Calu3 (cell line): ENCODE measurements around the gene HRH2. TPM values are rescaled to one million over a fixed set of nuclear protein-coding genes. Genes with fewer than 3 reads are reported as not detected.

Experiments used
- BruUV-seq: library from RNA; stranded (reverse); fragments of 400-500 nt; replicated peaks from 2 replicates; lab custom pipeline; 2021; lab: Mats Ljungman, UMichigan
- CTCF ChIA-PET: fragments of 300-600 bp; sonication (Branson Sonifier 250); formaldehyde crosslinking; loops from one replicate; lab custom pipeline; 2022; ENCODE audit warnings: antibody characterized with exemption; lab: Charles Lee
- DNase-seq: peaks from one replicate; pipeline ENCODE4 v3.0.0; 2022
- H3K27ac Mint-ChIP-seq: one replicate; pipeline ENCODE4 v1.8.0; 2022; ENCODE audit warnings: mixed read lengths; ENCODE audit not compliant: unreplicated experiment
- H3K27me3 Mint-ChIP-seq: one replicate; pipeline ENCODE4 v1.8.0; 2022; ENCODE audit warnings: mixed read lengths; ENCODE audit not compliant: unreplicated experiment
- H3K36me3 Mint-ChIP-seq: one replicate; pipeline ENCODE4 v1.8.0; 2022; ENCODE audit warnings: mild to moderate bottlenecking, moderate library complexity, mixed read lengths; ENCODE audit not compliant: insufficient read depth, unreplicated experiment
- H3K4me1 Mint-ChIP-seq: one replicate; pipeline ENCODE4 v1.8.0; 2022; ENCODE audit warnings: mild to moderate bottlenecking, low read depth, mixed read lengths; ENCODE audit not compliant: unreplicated experiment
- H3K4me3 Mint-ChIP-seq: one replicate; pipeline ENCODE4 v1.8.0; 2022; ENCODE audit warnings: mild to moderate bottlenecking, low read depth, moderate library complexity, mixed read lengths; ENCODE audit not compliant: unreplicated experiment
- H3K9me3 Mint-ChIP-seq: one replicate; pipeline ENCODE4 v1.8.0; 2022; ENCODE audit warnings: low read depth, mixed read lengths; ENCODE audit not compliant: unreplicated experiment
- intact Hi-C: fragments of 100-400 bp; cut with micrococcal nuclease; formaldehyde crosslinking; loops from one replicate; pipeline ENCODE4 v1.10.0; 2022; ENCODE audit not compliant: unreplicated experiment
- total RNA-seq: library from RNA; stranded (reverse); gene quantifications from 2 replicates; pipeline ENCODE4 v1.2.3, GENCODE V29; 2022
- TF ChIP-seq, protein P1 (sequence below): fragments of 200-600 bp; IDR thresholded peaks from one replicate; pipeline ENCODE4 v1.8.0; 2022; ENCODE audit warnings: antibody characterized with exemption; ENCODE audit not compliant: unreplicated experiment

HRH2 gene
- total RNA-seq, 1 experiment from 2014 or later, result not detected

DNA sequence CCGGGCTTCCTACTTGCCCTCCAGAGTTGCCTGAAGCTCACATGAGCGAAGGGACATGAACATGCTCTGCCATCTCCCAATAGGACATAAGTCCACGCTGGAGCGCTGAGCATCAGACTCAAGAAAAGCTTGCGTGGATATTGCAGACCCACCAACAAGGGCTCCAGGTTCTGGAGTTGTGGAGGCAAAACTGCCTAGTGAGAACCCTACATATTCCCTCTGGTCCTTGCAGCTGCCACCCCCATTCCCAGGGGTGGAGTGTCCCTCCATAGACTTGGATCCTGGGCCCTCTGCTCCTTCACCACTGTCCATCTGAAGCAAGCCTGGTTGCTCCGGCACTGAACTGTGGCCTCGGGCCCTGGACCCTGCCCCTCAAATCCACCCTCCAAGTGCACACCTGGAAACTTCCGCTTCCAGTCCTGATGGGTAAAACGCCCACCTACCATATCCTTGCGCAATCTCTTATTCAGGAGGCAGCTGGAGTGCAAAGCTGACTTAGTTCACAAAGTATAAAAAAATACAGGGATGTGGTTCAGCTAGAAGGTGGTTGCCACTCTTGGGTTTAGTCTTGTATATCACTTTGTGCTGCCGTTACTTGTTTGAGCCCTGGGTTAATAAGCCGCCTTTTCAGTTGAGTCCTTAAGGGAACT, 28.0 kb downstream of the HRH2 start:
- no peaks in the 10 kb centered on the region for H3K9me3 Mint-ChIP-seq
- intact Hi-C loops, result no loop called here
- DNase-seq, result no peak
- H3K4me1 Mint-ChIP-seq, result no peaks in the 10 kb centered on the region
- peaks cover 74% of the 10 kb centered on the region for H3K27me3 Mint-ChIP-seq
- TF ChIP-seq, protein P1, sequence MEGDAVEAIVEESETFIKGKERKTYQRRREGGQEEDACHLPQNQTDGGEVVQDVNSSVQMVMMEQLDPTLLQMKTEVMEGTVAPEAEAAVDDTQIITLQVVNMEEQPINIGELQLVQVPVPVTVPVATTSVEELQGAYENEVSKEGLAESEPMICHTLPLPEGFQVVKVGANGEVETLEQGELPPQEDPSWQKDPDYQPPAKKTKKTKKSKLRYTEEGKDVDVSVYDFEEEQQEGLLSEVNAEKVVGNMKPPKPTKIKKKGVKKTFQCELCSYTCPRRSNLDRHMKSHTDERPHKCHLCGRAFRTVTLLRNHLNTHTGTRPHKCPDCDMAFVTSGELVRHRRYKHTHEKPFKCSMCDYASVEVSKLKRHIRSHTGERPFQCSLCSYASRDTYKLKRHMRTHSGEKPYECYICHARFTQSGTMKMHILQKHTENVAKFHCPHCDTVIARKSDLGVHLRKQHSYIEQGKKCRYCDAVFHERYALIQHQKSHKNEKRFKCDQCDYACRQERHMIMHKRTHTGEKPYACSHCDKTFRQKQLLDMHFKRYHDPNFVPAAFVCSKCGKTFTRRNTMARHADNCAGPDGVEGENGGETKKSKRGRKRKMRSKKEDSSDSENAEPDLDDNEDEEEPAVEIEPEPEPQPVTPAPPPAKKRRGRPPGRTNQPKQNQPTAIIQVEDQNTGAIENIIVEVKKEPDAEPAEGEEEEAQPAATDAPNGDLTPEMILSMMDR, result no peak
- no peaks in the 10 kb centered on the region for H3K36me3 Mint-ChIP-seq
- BruUV-seq, result no TSS peak
- H3K4me3 Mint-ChIP-seq, result no peak overlapping the region
- CTCF ChIA-PET, result no interaction called here
- no peak overlapping the region for H3K27ac Mint-ChIP-seq

DNA sequence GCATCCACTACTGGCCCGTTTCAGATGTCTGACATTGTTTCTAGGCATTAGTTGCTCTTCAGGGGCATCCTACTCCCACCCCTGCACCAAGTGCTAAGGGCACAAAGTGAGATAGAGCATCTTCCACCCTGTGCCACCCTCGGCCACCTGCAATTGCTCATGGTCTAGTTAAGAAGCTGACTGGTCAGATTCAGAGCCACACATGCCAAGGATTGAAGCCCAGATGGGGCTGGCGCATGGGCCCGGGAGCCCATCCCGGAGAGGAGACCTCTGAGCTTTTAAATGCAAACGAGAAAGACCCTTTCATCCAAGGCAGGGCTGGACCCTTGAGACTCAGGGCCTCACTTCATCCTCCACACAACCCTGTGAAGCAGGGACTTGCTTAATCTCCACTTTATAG, 28.5 kb downstream of the HRH2 start:
- TF ChIP-seq, protein P1, result no peak
- Mint-ChIP-seq H3K27me3 (peaks cover 75% of the 10 kb centered on the region), H3K9me3 (no peaks in the 10 kb centered on the region), H3K27ac (no peak overlapping the region), H3K4me3 (no peak overlapping the region), H3K36me3 (no peaks in the 10 kb centered on the region), H3K4me1 (no peaks in the 10 kb centered on the region)
- CTCF ChIA-PET, result no interaction called here
- intact Hi-C loops, result no loop called here
- DNase-seq, result no peak
- BruUV-seq, result no TSS peak

- Mint-ChIP-seq H3K36me3 (no peaks in the 10 kb centered on the region), H3K27ac (no peak overlapping the region), H3K4me3 (no peak overlapping the region), H3K4me1 (no peaks in the 10 kb centered on the region), H3K27me3 (peaks cover 76% of the 10 kb centered on the region), H3K9me3 (no peaks in the 10 kb centered on the region)
- intact Hi-C loops, result no loop called here
- no peak for DNase-seq
- TF ChIP-seq, protein P1, result no peak
- BruUV-seq, result no TSS peak
- CTCF ChIA-PET, result no interaction called here
These were observed 29.0 kb downstream of the HRH2 start for GRCh38 chr5:175686826-175687225.

GRCh38 chr5:175687231-175687701, 29.4 kb downstream of the HRH2 start:
- intact Hi-C loops, result no loop called here
- H3K27me3 Mint-ChIP-seq, result peaks cover 75% of the 10 kb centered on the region
- CTCF ChIA-PET, result no interaction called here
- no peaks in the 10 kb centered on the region for H3K36me3 Mint-ChIP-seq
- BruUV-seq, result no TSS peak
- TF ChIP-seq, protein P1, result no peak
- no peaks in the 10 kb centered on the region for H3K9me3 Mint-ChIP-seq
- no peaks in the 10 kb centered on the region for H3K4me1 Mint-ChIP-seq
- DNase-seq, result no peak
- H3K4me3 Mint-ChIP-seq, result no peak overlapping the region
- no peak overlapping the region for H3K27ac Mint-ChIP-seq
